ENCODE measurements around the gene CYB561D2. TPM values are rescaled to one million over a fixed set of nuclear protein-coding genes. Genes with fewer than 3 reads are reported as not detected.

CYB561D2 gene
- polyA plus RNA-seq, 4 donors: 25.8 to 39.1 (median 30.9) TPM

- H3K27me3 ChIP-seq (ENCODE audit: control insufficient read depth in 3 of 3, insufficient read depth in 3 of 3, low read length in 3 of 3): peaks cover 0 to 3% (median 0%) of the 10 kb centered on the region in 3 donors
- no peaks in the 10 kb centered on the region for H3K36me3 ChIP-seq (ENCODE audit: control insufficient read depth in 3 of 3, insufficient read depth in 2 of 3, low read depth in 1 of 3, low read length in 3 of 3)
- no peak overlapping the region for H3K4me3 ChIP-seq (ENCODE audit: low read depth in 1 of 3, low read length in 3 of 3)
- 56 to 66% (median 60%) methylated on average over 14 of the region's 14 CpGs for WGBS, 3 donors
- DNase-seq (no peak), FAIRE-seq (no peak)
- peaks cover 0 to 16% (median 2%) of the 10 kb centered on the region in 3 donors for H3K4me1 ChIP-seq (ENCODE audit: control insufficient read depth in 3 of 3, insufficient read depth in 2 of 3, low read depth in 1 of 3, low read length in 2 of 3)
- no peak overlapping the region for H3K27ac ChIP-seq (ENCODE audit: low read depth in 1 of 3, low read length in 2 of 3)
- no peaks in the 10 kb centered on the region for H3K9me3 ChIP-seq (ENCODE audit: control insufficient read depth in 2 of 2, insufficient read depth in 1 of 2, low read depth in 1 of 2, low read length in 1 of 2)
Measured at GRCh38 chr3:50370594-50370993, 19.9 kb downstream of the CYB561D2 start.

- Histone ChIP-seq H3K27me3 (ENCODE audit: control insufficient read depth in 3 of 3, insufficient read depth in 3 of 3, low read length in 3 of 3) (peaks cover 0 to 3% (median 0%) of the 10 kb centered on the region in 3 donors), H3K4me3 (ENCODE audit: low read depth in 1 of 3, low read length in 3 of 3) (no peak overlapping the region), H3K9me3 (ENCODE audit: control insufficient read depth in 2 of 2, insufficient read depth in 1 of 2, low read depth in 1 of 2, low read length in 1 of 2) (no peaks in the 10 kb centered on the region), H3K36me3 (ENCODE audit: control insufficient read depth in 3 of 3, insufficient read depth in 2 of 3, low read depth in 1 of 3, low read length in 3 of 3) (no peaks in the 10 kb centered on the region), H3K4me1 (ENCODE audit: control insufficient read depth in 3 of 3, insufficient read depth in 2 of 3, low read depth in 1 of 3, low read length in 2 of 3) (peaks cover 0 to 12% (median 2%) of the 10 kb centered on the region in 3 donors), H3K27ac (ENCODE audit: low read depth in 1 of 3, low read length in 2 of 3) (no peak overlapping the region)
- 65 to 85% (median 79%) methylated on average over 3 of the region's 3 CpGs for WGBS, 3 donors
- DNase-seq (no peak), FAIRE-seq (no peak)
Measured at GRCh38 chr3:50371133-50371685, 20.5 kb downstream of the CYB561D2 start.

GRCh38 chr3:50372349-50372748 lies 21.7 kb downstream of the CYB561D2 start:
- Histone ChIP-seq H3K4me3 (ENCODE audit: low read depth in 1 of 3, low read length in 3 of 3) (no peak overlapping the region), H3K27ac (ENCODE audit: low read depth in 1 of 3, low read length in 2 of 3) (no peak overlapping the region), H3K4me1 (ENCODE audit: control insufficient read depth in 3 of 3, insufficient read depth in 2 of 3, low read depth in 1 of 3, low read length in 2 of 3) (peaks cover 0 to 12% (median 2%) of the 10 kb centered on the region in 3 donors), H3K9me3 (ENCODE audit: control insufficient read depth in 2 of 2, insufficient read depth in 1 of 2, low read depth in 1 of 2, low read length in 1 of 2) (no peaks in the 10 kb centered on the region), H3K36me3 (ENCODE audit: control insufficient read depth in 3 of 3, insufficient read depth in 2 of 3, low read depth in 1 of 3, low read length in 3 of 3) (peaks cover 0 to 2% (median 0%) of the 10 kb centered on the region in 3 donors), H3K27me3 (ENCODE audit: control insufficient read depth in 3 of 3, insufficient read depth in 3 of 3, low read length in 3 of 3) (peaks cover 0 to 3% (median 0%) of the 10 kb centered on the region in 3 donors)
- peak; percentile 78 to 94 for DNase-seq
- no peak for FAIRE-seq
- 16 to 46% (median 30%) methylated on average over 8 of the region's 8 CpGs for WGBS, 3 donors

- H3K4me1 ChIP-seq (ENCODE audit: control insufficient read depth in 3 of 3, insufficient read depth in 2 of 3, low read depth in 1 of 3, low read length in 2 of 3): peaks cover 0 to 12% (median 2%) of the 10 kb centered on the region in 3 donors
- peaks cover 0 to 3% (median 0%) of the 10 kb centered on the region in 3 donors for H3K36me3 ChIP-seq (ENCODE audit: control insufficient read depth in 3 of 3, insufficient read depth in 2 of 3, low read depth in 1 of 3, low read length in 3 of 3)
- WGBS, 3 donors: 58 to 67% (median 59%) methylated on average over 12 of the region's 12 CpGs
- FAIRE-seq (no peak), DNase-seq (no peak)
- peaks cover 0 to 3% (median 0%) of the 10 kb centered on the region in 3 donors for H3K27me3 ChIP-seq (ENCODE audit: control insufficient read depth in 3 of 3, insufficient read depth in 3 of 3, low read length in 3 of 3)
- H3K4me3 ChIP-seq (ENCODE audit: low read depth in 1 of 3, low read length in 3 of 3): no peak overlapping the region
- no peaks in the 10 kb centered on the region for H3K9me3 ChIP-seq (ENCODE audit: control insufficient read depth in 2 of 2, insufficient read depth in 1 of 2, low read depth in 1 of 2, low read length in 1 of 2)
- no peak overlapping the region for H3K27ac ChIP-seq (ENCODE audit: low read depth in 1 of 3, low read length in 2 of 3)
Measured at GRCh38 chr3:50373146-50374051, 22.7 kb downstream of the CYB561D2 start.

GRCh38 chr3:50374363-50375257 lies 23.9 kb downstream of the CYB561D2 start:
- FAIRE-seq: no peak
- Histone ChIP-seq H3K27me3 (ENCODE audit: control insufficient read depth in 3 of 3, insufficient read depth in 3 of 3, low read length in 3 of 3) (peaks cover 0 to 3% (median 0%) of the 10 kb centered on the region in 3 donors), H3K4me3 (ENCODE audit: low read depth in 1 of 3, low read length in 3 of 3) (no peak overlapping the region), H3K27ac (ENCODE audit: low read depth in 1 of 3, low read length in 2 of 3) (no peak overlapping the region), H3K36me3 (ENCODE audit: control insufficient read depth in 3 of 3, insufficient read depth in 2 of 3, low read depth in 1 of 3, low read length in 3 of 3) (peaks cover 0 to 3% (median 0%) of the 10 kb centered on the region in 3 donors), H3K9me3 (ENCODE audit: control insufficient read depth in 2 of 2, insufficient read depth in 1 of 2, low read depth in 1 of 2, low read length in 1 of 2) (no peaks in the 10 kb centered on the region), H3K4me1 (ENCODE audit: control insufficient read depth in 3 of 3, insufficient read depth in 2 of 3, low read depth in 1 of 3, low read length in 2 of 3) (peaks cover 0 to 12% (median 2%) of the 10 kb centered on the region in 3 donors)
- 74 to 76% (median 75%) methylated on average over 20 to 22 of the region's 22 CpGs for WGBS, 3 donors
- DNase-seq: no peak

- WGBS, 3 donors: 66 to 74% (median 66%) methylated on average over 7 of the region's 7 CpGs
- Histone ChIP-seq H3K4me1 (ENCODE audit: control insufficient read depth in 3 of 3, insufficient read depth in 2 of 3, low read depth in 1 of 3, low read length in 2 of 3) (peaks cover 0 to 12% (median 2%) of the 10 kb centered on the region in 3 donors), H3K27me3 (ENCODE audit: control insufficient read depth in 3 of 3, insufficient read depth in 3 of 3, low read length in 3 of 3) (peaks cover 0 to 3% (median 0%) of the 10 kb centered on the region in 3 donors), H3K27ac (ENCODE audit: low read depth in 1 of 3, low read length in 2 of 3) (no peak overlapping the region), H3K4me3 (ENCODE audit: low read depth in 1 of 3, low read length in 3 of 3) (no peak overlapping the region), H3K36me3 (ENCODE audit: control insufficient read depth in 3 of 3, insufficient read depth in 2 of 3, low read depth in 1 of 3, low read length in 3 of 3) (peaks cover 0 to 3% (median 0%) of the 10 kb centered on the region in 3 donors), H3K9me3 (ENCODE audit: control insufficient read depth in 2 of 2, insufficient read depth in 1 of 2, low read depth in 1 of 2, low read length in 1 of 2) (no peaks in the 10 kb centered on the region)
- DNase-seq (no peak), FAIRE-seq (no peak)
Measured at GRCh38 chr3:50375258-50375931, 24.7 kb downstream of the CYB561D2 start.

GRCh38 chr3:50378024-50378423 lies 27.4 kb downstream of the CYB561D2 start:
- H3K36me3 ChIP-seq (ENCODE audit: control insufficient read depth in 3 of 3, insufficient read depth in 2 of 3, low read depth in 1 of 3, low read length in 3 of 3): peaks cover 0 to 3% (median 0%) of the 10 kb centered on the region in 3 donors
- no peak overlapping the region for H3K4me3 ChIP-seq (ENCODE audit: low read depth in 1 of 3, low read length in 3 of 3)
- H3K9me3 ChIP-seq (ENCODE audit: control insufficient read depth in 2 of 2, insufficient read depth in 1 of 2, low read depth in 1 of 2, low read length in 1 of 2): no peaks in the 10 kb centered on the region
- no peak for FAIRE-seq
- WGBS, 3 donors: 75 to 94% (median 81%) methylated on average over 6 of the region's 6 CpGs
- peaks cover 0 to 3% (median 0%) of the 10 kb centered on the region in 3 donors for H3K27me3 ChIP-seq (ENCODE audit: control insufficient read depth in 3 of 3, insufficient read depth in 3 of 3, low read length in 3 of 3)
- H3K4me1 ChIP-seq (ENCODE audit: control insufficient read depth in 3 of 3, insufficient read depth in 2 of 3, low read depth in 1 of 3, low read length in 2 of 3): peaks cover 0 to 3% (median 0%) of the 10 kb centered on the region in 3 donors
- no peak overlapping the region for H3K27ac ChIP-seq (ENCODE audit: low read depth in 1 of 3, low read length in 2 of 3)
- no peak for DNase-seq

Measured in small intestine (tissue), 7 donors.